Tibial nerve (tissue), 4 donors: ENCODE data around the gene EEPD1. TPM values are rescaled to one million over a fixed set of nuclear protein-coding genes. Genes with fewer than 3 reads are reported as not detected.

ENCODE experiments used
- DNase-seq, 2 donors: peaks; one replicate each; pipeline ENCODE4 v3.0.0-alpha.2; 2019; ENCODE audit warnings: low spot score in 2 of 2
- H3K27ac ChIP-seq, 4 donors: fragments of 200-600 bp; sonication (generic) in 3 of 4; one replicate each; pipeline ENCODE4 v1.5.1; 2017 to 2019; ENCODE audit warnings: mild to moderate bottlenecking in 1 of 4
- H3K27me3 ChIP-seq, 2 donors: fragments of 200-600 bp; sonication (generic) in 1 of 2; one replicate each; pipeline versions ENCODE4 v1.5.1 to v1.6.0; 2017 to 2019
- H3K36me3 ChIP-seq, 3 donors: fragments of 200-600 bp; sonication (generic); one replicate each; pipeline ENCODE4 v1.5.1; 2018 to 2019
- H3K4me1 ChIP-seq, 4 donors: fragments of 200-600 bp; sonication (generic) in 3 of 4; one replicate each; pipeline ENCODE4 v1.5.1; 2017 to 2019
- H3K4me3 ChIP-seq, 4 donors: fragments of 200-600 bp; sonication (generic) in 3 of 4; one replicate each; pipeline ENCODE4 v1.5.1; 2017 to 2019; ENCODE audit warnings: mild to moderate bottlenecking in 1 of 4, moderate library complexity in 1 of 4
- H3K9me3 ChIP-seq, 4 donors: fragments of 200-600 bp; sonication (generic) in 3 of 4; one replicate each; pipeline ENCODE4 v1.5.1; 2017 to 2019
- EP300 ChIP-seq, 2 donors: sonication (generic); formaldehyde crosslinking; IDR thresholded peaks; one replicate each; pipeline ENCODE4 v1.6.1; 2017; ENCODE audit warnings: antibody characterized with exemption in 2 of 2, mild to moderate bottlenecking in 1 of 2
- POLR2A ChIP-seq, 2 donors: fragments of 450-650 bp; IDR thresholded peaks; one replicate each; pipeline ENCODE4 v1.6.1; 2017; ENCODE audit warnings: antibody characterized with exemption in 2 of 2, mild to moderate bottlenecking in 2 of 2, moderate library complexity in 2 of 2
- WGBS, 2 donors: methylation state at CpG; one replicate each; pipeline ENCODE4 v1.1.5; 2018; 5-methylcytosine and 5-hydroxymethylcytosine counted together
- total RNA-seq, 4 donors: library from RNA; depleted of rRNA; stranded (reverse); fragments of >200 nt; gene quantifications; one replicate each; pipeline ENCODE4 v1.1.0, GENCODE V29; 2016
- TF ChIP-seq, protein P1 (sequence below), 5 experiments: fragments of 200-600 bp in 3 of 5; fragments of 450-650 bp in 2 of 5; sonication (generic) in 3 of 5; IDR thresholded peaks; one replicate each; pipeline ENCODE4 v1.5.1; 2016 to 2019; ENCODE audit warnings: antibody characterized with exemption in 5 of 5, mild to moderate bottlenecking in 3 of 5, moderate library complexity in 2 of 5

EEPD1 gene
- total RNA-seq, 4 donors from 2014 or later = 9.0 to 18.0 (median 16.5) TPM

DNA sequence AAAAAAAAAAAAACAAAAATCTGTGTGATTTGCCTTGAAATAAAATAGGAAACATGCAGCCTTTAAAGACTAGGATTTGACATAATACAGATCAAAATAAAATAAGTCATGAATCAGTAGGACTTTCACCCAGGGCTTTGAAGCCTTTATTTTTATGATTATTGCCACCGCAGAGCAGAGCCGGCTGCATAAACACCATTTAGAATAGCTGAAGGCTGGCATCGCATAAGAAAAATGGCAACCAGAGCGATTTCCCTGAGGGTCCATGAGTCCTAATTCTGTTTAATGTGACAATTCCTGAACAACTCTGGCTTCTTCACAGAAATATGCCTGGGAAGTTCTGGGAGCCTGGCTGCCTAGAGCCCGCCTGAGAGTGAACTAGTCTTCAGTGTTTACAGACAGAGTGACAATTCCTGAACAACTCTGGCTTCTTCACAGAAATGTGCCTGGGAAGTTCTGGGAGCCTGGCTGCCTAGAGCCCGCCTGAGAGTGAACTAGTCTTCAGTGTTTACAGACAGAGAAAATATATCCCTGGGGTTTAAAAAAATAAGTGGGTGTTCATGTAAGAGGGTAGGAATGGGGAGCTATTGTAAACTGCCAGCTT is 112.0 kb downstream of the EEPD1 start:
- 79 to 81% methylated on average over 6 of the region's 6 CpGs for WGBS, 2 donors
- Histone ChIP-seq H3K27me3 (no peaks in the 10 kb centered on the region), H3K4me1 (peaks cover 0 to 41% (median 4%) of the 10 kb centered on the region in 4 donors), H3K9me3 (no peaks in the 10 kb centered on the region), H3K36me3 (no peaks in the 10 kb centered on the region), H3K27ac (peak overlapping the region in 3 of 4 donors; percentile 3 to 40 (median 8)), H3K4me3 (no peak overlapping the region)
- TF ChIP-seq EP300 (IDR thresholded peaks at IDR 0.05) = no peak
- TF ChIP-seq POLR2A (IDR thresholded peaks at IDR 0.05) = no peak
- DNase-seq = no peak

GRCh38 chr7:36265680-36266079 is 112.6 kb downstream of the EEPD1 start:
- WGBS, 2 donors = 75 to 82% methylated on average over 3 of the region's 3 CpGs
- DNase-seq = no peak
- H3K27me3 ChIP-seq = no peaks in the 10 kb centered on the region
- peak overlapping the region in 2 of 4 donors; percentile 3 to 40 for H3K27ac ChIP-seq
- no peaks in the 10 kb centered on the region for H3K9me3 ChIP-seq
- no peaks in the 10 kb centered on the region for H3K36me3 ChIP-seq
- no peak overlapping the region for H3K4me3 ChIP-seq
- H3K4me1 ChIP-seq = peaks cover 0 to 37% (median 4%) of the 10 kb centered on the region in 4 donors
- TF ChIP-seq EP300 (IDR thresholded peaks at IDR 0.05) (peak in 1 of 2 donors; percentile 69), POLR2A (IDR thresholded peaks at IDR 0.05) (no peak)
- TF ChIP-seq, protein P1, sequence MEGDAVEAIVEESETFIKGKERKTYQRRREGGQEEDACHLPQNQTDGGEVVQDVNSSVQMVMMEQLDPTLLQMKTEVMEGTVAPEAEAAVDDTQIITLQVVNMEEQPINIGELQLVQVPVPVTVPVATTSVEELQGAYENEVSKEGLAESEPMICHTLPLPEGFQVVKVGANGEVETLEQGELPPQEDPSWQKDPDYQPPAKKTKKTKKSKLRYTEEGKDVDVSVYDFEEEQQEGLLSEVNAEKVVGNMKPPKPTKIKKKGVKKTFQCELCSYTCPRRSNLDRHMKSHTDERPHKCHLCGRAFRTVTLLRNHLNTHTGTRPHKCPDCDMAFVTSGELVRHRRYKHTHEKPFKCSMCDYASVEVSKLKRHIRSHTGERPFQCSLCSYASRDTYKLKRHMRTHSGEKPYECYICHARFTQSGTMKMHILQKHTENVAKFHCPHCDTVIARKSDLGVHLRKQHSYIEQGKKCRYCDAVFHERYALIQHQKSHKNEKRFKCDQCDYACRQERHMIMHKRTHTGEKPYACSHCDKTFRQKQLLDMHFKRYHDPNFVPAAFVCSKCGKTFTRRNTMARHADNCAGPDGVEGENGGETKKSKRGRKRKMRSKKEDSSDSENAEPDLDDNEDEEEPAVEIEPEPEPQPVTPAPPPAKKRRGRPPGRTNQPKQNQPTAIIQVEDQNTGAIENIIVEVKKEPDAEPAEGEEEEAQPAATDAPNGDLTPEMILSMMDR (IDR thresholded peaks at IDR 0.05) = no peak

DNA sequence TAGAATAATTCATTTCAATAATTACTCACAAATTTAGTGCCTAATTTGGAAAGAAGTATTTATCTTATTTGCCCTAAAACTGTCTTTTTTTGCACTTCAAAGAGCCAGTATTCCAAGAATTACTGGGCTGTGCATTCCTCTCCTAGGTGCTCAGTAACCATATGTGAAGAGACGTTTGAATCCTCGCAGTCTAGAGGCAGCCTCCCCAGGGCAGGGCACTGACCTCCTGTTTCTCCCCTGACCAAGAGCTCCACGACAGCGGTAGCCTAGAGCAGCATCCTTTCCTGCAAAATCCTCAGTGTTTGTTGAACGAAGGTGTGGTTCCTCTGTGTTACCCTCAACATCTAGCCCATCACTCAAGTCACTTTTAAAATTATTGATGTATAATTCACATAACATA is 113.1 kb downstream of the EEPD1 start:
- WGBS, 2 donors = 73 to 80% methylated on average over 5 of the region's 5 CpGs

GRCh38 chr7:36266683-36267082 is 113.6 kb downstream of the EEPD1 start:
- WGBS, 2 donors = 91 to 96% methylated on average over 3 of the region's 3 CpGs
- Histone ChIP-seq H3K36me3 (no peaks in the 10 kb centered on the region), H3K4me1 (peaks cover 0 to 28% (median 4%) of the 10 kb centered on the region in 4 donors), H3K4me3 (no peak overlapping the region), H3K27ac (no peak overlapping the region), H3K9me3 (no peaks in the 10 kb centered on the region), H3K27me3 (no peaks in the 10 kb centered on the region)
- TF ChIP-seq POLR2A (IDR thresholded peaks at IDR 0.05) (no peak), EP300 (IDR thresholded peaks at IDR 0.05) (no peak)
- TF ChIP-seq, protein P1 (IDR thresholded peaks at IDR 0.05) = no peak
- no peak for DNase-seq

More for the DNA sequence above, 113.1 kb downstream of the EEPD1 start:
- Histone ChIP-seq H3K27ac (no peak overlapping the region), H3K36me3 (no peaks in the 10 kb centered on the region), H3K9me3 (no peaks in the 10 kb centered on the region), H3K4me3 (no peak overlapping the region), H3K4me1 (peaks cover 0 to 32% (median 4%) of the 10 kb centered on the region in 4 donors), H3K27me3 (no peaks in the 10 kb centered on the region)
- no peak for DNase-seq
- TF ChIP-seq, protein P1 (IDR thresholded peaks at IDR 0.05) = no peak

DNA sequence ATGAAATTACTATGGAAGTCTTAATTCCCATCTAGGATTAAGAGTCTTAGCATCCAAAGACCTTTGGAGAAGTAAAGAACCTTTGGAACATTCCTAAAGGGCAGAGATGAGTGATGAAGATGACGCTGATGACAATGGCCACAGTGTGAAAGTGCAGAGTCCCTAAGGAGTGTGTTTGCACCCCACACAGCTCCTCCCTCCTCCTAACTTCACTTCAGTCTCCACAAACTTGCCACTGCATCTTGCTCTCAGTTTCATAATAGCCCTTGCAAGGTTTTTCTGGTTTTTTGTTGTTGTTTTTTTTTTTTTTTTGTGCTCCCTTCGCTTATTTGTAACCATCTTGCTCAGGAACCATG is 119.1 kb downstream of the EEPD1 start:
- Histone ChIP-seq H3K27ac (no peak overlapping the region), H3K27me3 (no peaks in the 10 kb centered on the region), H3K4me3 (no peak overlapping the region), H3K36me3 (no peaks in the 10 kb centered on the region), H3K4me1 (peaks cover 0 to 8% (median 0%) of the 10 kb centered on the region in 4 donors), H3K9me3 (no peaks in the 10 kb centered on the region)
- TF ChIP-seq EP300 (IDR thresholded peaks at IDR 0.05) = no peak
- 82 to 90% methylated on average over 2 of the region's 2 CpGs for WGBS, 2 donors
- DNase-seq = no peak

GRCh38 chr7:36272567-36273269 is 119.7 kb downstream of the EEPD1 start:
- Histone ChIP-seq H3K4me1 (peaks cover 0 to 8% (median 0%) of the 10 kb centered on the region in 4 donors), H3K27me3 (no peaks in the 10 kb centered on the region), H3K27ac (peak overlapping the region in 1 of 4 donors; percentile 37), H3K9me3 (no peaks in the 10 kb centered on the region), H3K36me3 (no peaks in the 10 kb centered on the region), H3K4me3 (no peak overlapping the region)
- DNase-seq = no peak
- TF ChIP-seq EP300 (IDR thresholded peaks at IDR 0.05) (no peak), POLR2A (IDR thresholded peaks at IDR 0.05) (no peak)
- TF ChIP-seq, protein P1 (IDR thresholded peaks at IDR 0.05) = no peak
- 48 to 54% methylated on average over 13 to 15 of the region's 15 CpGs for whole genome bisulfite sequencing, 2 donors
